PC-9 (cell line): ENCODE data around the gene KLHL18. TPM values are rescaled to one million over a fixed set of nuclear protein-coding genes. Genes with fewer than 3 reads are reported as not detected.
"Not testable (repeated sequence)": the region's sequence is repeated elsewhere in the genome, so short reads cannot be mapped to it uniquely, and the experiment has no call there.

Experiments
- BruUV-seq: library from RNA; stranded (reverse); fragments of 400-500 nt; replicated peaks from 2 replicates; lab custom pipeline; 2021; lab: Mats Ljungman, UMichigan
- CTCF ChIA-PET: fragments of 300-600 bp; sonication (Branson Sonifier 250); formaldehyde crosslinking; loops from one replicate; lab custom pipeline; 2022; ENCODE audit warnings: antibody characterized with exemption; lab: Charles Lee
- POLR2A ChIA-PET: fragments of 300-600 bp; sonication (Branson Sonifier 250); formaldehyde crosslinking; loops from one replicate; lab custom pipeline; 2022; ENCODE audit warnings: antibody characterized with exemption; ENCODE audit not compliant: unreplicated experiment; lab: Charles Lee
- DNase-seq, 2 experiments: peaks; one replicate each; pipeline versions ENCODE4 v3.0.0 to v3.0.0-alpha.2; 2015 to 2022; ENCODE audit warnings: mixed read lengths in 1 of 2
- H2AFZ ChIP-seq: fragments of 200-600 bp; sonication (generic); 2 replicates; pipeline ENCODE4 v1.8.1; 2017; ENCODE audit warnings: antibody characterized with exemption
- H3F3A ChIP-seq: fragments of 200-600 bp; sonication (generic); 2 replicates; pipeline ENCODE4 v1.8.1; 2017; ENCODE audit warnings: antibody characterized with exemption, mild to moderate bottlenecking, low read depth; ENCODE audit not compliant: insufficient read depth
- H3K27ac ChIP-seq: fragments of 200-600 bp; sonication (generic); 2 replicates; pipeline ENCODE4 v1.6.1; 2016; ENCODE audit warnings: mixed run types
- H3K27me3 ChIP-seq: fragments of 200-600 bp; sonication (generic); 2 replicates; pipeline ENCODE4 v1.6.1; 2016; ENCODE audit warnings: low read depth, mixed run types; ENCODE audit not compliant: insufficient read depth
- H3K36me3 ChIP-seq: fragments of 200-600 bp; sonication (generic); 2 replicates; pipeline ENCODE4 v1.6.1; 2016; ENCODE audit warnings: low read depth, mixed run types
- H3K4me1 ChIP-seq: fragments of 200-600 bp; sonication (generic); replicated peaks from 2 replicates; pipeline ENCODE4 v1.6.1; 2016; ENCODE audit warnings: mixed run types; ENCODE audit not compliant: insufficient read depth
- H3K4me2 ChIP-seq: fragments of 200-600 bp; sonication (generic); 2 replicates; pipeline ENCODE4 v1.6.1; 2017; ENCODE audit warnings: mixed run types
- H3K4me3 ChIP-seq: fragments of 200-600 bp; sonication (generic); 2 replicates; pipeline ENCODE4 v1.6.1; 2016; ENCODE audit warnings: mixed run types
- H3K79me2 ChIP-seq: fragments of 200-600 bp; sonication (generic); 2 replicates; pipeline ENCODE4 v1.6.1; 2017; ENCODE audit warnings: low read depth, mixed run types
- H3K9me2 ChIP-seq: fragments of 200-600 bp; sonication (generic); 2 replicates; pipeline ENCODE4 v1.8.1; 2017; ENCODE audit warnings: mild to moderate bottlenecking; ENCODE audit not compliant: insufficient read depth
- H3K9me3 ChIP-seq: fragments of 200-600 bp; sonication (generic); 2 replicates; pipeline ENCODE4 v1.8.1; 2016; ENCODE audit warnings: low read depth; ENCODE audit not compliant: insufficient read depth
- H4K20me1 ChIP-seq: fragments of 200-600 bp; sonication (generic); 2 replicates; pipeline ENCODE4 v1.8.1; 2017; ENCODE audit not compliant: insufficient read depth
- EZH2 ChIP-seq: fragments of 200-600 bp; sonication (generic); IDR thresholded peaks from 2 replicates; pipeline ENCODE4 v1.8.0; 2017; ENCODE audit warnings: antibody characterized with exemption, low read depth
- intact Hi-C: fragments of 100-400 bp; cut with micrococcal nuclease; formaldehyde crosslinking; loops from one replicate; pipeline ENCODE4 v1.10.0; 2022; ENCODE audit not compliant: unreplicated experiment
- total RNA-seq: library from RNA; stranded (reverse); gene quantifications from 2 replicates; pipeline ENCODE4 v1.2.3, GENCODE V29; 2021
- TF ChIP-seq, protein P1 (sequence below): fragments of 200-600 bp; sonication (generic); conservative IDR thresholded peaks from 2 replicates; pipeline ENCODE4 v1.6.1; 2017; ENCODE audit warnings: mixed run types, antibody characterized with exemption, mild to moderate bottlenecking, moderate library complexity

Gene KLHL18
- total RNA-seq, 1 experiment from 2014 or later = 16.0 TPM

DNA sequence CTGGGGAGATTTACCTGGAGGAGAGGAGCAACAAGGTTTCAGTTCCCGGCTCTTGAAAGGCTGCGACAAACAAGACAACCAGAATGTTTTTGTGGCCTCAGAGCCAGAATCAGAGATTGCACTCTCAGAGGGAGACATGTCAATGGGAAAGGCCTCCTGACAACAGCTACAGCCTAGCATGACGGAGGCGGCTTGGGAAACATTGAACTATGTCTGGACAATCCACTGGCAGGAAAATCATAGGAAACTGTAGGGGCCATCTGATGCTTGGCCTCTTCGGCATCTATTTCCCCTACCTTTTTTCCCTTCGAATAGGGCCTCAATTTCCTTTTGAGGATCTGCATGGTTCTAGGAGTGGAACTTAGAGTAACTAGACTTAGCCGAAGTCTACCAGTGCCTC is 84.9 kb downstream of the KLHL18 start:
- Histone ChIP-seq H3K27me3 (no peaks in the 10 kb centered on the region), H3K4me2 (no peak overlapping the region), H3K27ac (no peak overlapping the region), H3F3A (no peaks in the 10 kb centered on the region), H3K79me2 (no peaks in the 10 kb centered on the region), H3K36me3 (no peaks in the 10 kb centered on the region), H3K4me3 (no peak overlapping the region), H3K9me3 (no peaks in the 10 kb centered on the region), H3K9me2 (no peaks in the 10 kb centered on the region), H3K4me1 (no peaks in the 10 kb centered on the region), H2AFZ (no peak overlapping the region), H4K20me1 (no peaks in the 10 kb centered on the region)
- ChIA-PET POLR2A (no interaction called here), CTCF (no interaction called here)
- no peak for TF ChIP-seq EZH2
- TF ChIP-seq, protein P1, sequence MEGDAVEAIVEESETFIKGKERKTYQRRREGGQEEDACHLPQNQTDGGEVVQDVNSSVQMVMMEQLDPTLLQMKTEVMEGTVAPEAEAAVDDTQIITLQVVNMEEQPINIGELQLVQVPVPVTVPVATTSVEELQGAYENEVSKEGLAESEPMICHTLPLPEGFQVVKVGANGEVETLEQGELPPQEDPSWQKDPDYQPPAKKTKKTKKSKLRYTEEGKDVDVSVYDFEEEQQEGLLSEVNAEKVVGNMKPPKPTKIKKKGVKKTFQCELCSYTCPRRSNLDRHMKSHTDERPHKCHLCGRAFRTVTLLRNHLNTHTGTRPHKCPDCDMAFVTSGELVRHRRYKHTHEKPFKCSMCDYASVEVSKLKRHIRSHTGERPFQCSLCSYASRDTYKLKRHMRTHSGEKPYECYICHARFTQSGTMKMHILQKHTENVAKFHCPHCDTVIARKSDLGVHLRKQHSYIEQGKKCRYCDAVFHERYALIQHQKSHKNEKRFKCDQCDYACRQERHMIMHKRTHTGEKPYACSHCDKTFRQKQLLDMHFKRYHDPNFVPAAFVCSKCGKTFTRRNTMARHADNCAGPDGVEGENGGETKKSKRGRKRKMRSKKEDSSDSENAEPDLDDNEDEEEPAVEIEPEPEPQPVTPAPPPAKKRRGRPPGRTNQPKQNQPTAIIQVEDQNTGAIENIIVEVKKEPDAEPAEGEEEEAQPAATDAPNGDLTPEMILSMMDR = no peak
- intact Hi-C loops = no loop called here
- BruUV-seq = no TSS peak
- no peak for DNase-seq

DNA sequence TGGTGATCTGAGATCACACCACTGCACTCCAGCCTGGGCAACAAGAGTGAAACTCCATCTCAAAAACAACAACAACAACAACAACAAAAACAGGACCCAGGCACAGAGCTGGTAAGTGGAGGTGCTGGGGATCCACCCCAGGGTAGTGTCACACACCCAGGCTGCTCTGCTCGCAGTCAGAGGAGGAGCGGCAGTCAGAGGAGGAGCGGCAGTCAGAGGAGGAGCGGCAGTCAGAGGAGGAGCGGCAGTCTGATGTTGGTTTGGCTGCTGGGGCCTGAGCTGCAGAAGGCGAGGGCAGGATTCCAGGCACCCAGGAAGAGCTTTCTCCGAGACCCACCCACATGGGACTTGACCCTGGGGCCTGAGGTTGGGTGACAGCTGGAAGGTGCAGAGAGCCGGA is 87.3 kb downstream of the KLHL18 start:
- H3K9me2 ChIP-seq, H3K79me2 ChIP-seq, H3K36me3 ChIP-seq, H3K4me3 ChIP-seq, intact Hi-C loops, H3K27ac ChIP-seq, H4K20me1 ChIP-seq, H3K27me3 ChIP-seq, BruUV-seq, H3K4me1 ChIP-seq, H3K9me3 ChIP-seq, H3F3A ChIP-seq, DNase-seq, H2AFZ ChIP-seq, H3K4me2 ChIP-seq: not testable (repeated sequence)
- POLR2A ChIA-PET = interaction anchor here (0.6 to 0.7 kb wide), 2 partner anchors 282 to 1467 kb away, joined by 4 to 7 read pairs; no protein-coding TSS in a partner anchor
- CTCF ChIA-PET = interaction anchor here (0.5 kb wide), 1 partner anchor 117 kb away, joined by 3 read pairs; no protein-coding TSS in a partner anchor

DNA sequence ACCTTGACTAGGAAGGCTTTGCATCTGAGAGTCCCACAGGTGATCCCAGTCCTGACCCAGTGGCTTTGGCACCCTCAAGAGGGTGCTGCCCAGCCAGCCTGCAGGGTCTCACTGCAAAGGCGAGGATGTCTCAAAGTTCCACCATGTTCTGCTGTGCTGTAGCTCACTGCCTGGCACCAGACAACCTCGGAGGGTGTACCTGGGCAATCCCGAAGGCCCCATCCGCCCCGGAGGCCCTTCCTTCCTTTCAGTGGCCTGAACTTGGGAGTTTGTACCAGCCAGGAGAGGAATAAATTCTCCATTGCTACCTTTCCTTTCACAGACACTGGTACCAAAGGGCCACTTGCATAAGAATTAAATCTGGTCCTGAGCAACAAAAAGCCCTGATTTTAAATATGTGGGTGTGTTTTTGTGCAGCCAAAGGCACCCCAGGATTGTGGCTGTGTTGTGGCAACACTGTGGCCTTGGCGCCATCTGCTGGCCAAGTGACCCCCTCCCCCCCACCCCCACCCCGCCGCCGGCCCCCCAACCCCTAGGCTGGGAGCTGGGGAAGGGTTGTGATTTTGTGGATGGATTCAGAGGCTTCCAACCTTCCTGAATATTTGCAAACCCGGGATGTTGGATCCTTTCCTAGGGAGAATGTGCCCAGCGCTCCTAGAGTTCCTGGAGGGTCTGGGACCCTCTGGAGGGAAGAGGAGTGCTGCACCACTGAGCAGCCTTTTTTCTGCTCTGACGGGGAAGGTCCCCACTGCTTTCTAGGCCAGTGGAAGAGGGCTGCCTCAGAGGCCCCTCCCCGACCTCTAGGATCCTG is 88.3 kb downstream of the KLHL18 start:
- Histone ChIP-seq H3F3A (no peaks in the 10 kb centered on the region), H3K4me3 (no peak overlapping the region), H3K9me3 (no peaks in the 10 kb centered on the region), H4K20me1 (no peaks in the 10 kb centered on the region), H3K9me2 (no peaks in the 10 kb centered on the region), H3K36me3 (no peaks in the 10 kb centered on the region), H3K27ac (no peak overlapping the region), H2AFZ (no peak overlapping the region), H3K79me2 (no peaks in the 10 kb centered on the region), H3K4me1 (no peaks in the 10 kb centered on the region), H3K4me2 (no peak overlapping the region), H3K27me3 (no peaks in the 10 kb centered on the region)
- BruUV-seq = no TSS peak
- TF ChIP-seq EZH2 = no peak
- TF ChIP-seq, protein P1 = no peak; the same call in 1 of the 2 replicates
- intact Hi-C loops = no loop called here
- DNase-seq = no peak
- ChIA-PET POLR2A (interaction anchor here (0.7 kb wide), 1 partner anchor 283 kb away, joined by 7 read pairs; no protein-coding TSS in a partner anchor), CTCF (interaction anchor here (0.6 kb wide), 2 partner anchors 357 to 383 kb away, joined by 4 to 6 read pairs; no protein-coding TSS in a partner anchor)
